ENCODE measurements around the gene SIDT1.

The SIDT1 gene

GRCh38 chr3:113660896-113661295 lies 128.5 kb downstream of the SIDT1 start:
- Histone ChIP-seq H3K4me3 (ENCODE audit: insufficient read depth, low read depth, low read length, poor library complexity, severe bottlenecking) (no peak overlapping the region), H3K27me3 (replicated peaks; ENCODE audit: control insufficient read depth, insufficient read depth, low read length, poor library complexity, severe bottlenecking) (no peaks in the 10 kb centered on the region), H3K36me3 (ENCODE audit: control insufficient read depth, insufficient read depth, low read length) (peaks cover 41% of the 10 kb centered on the region), H3K9me3 (ENCODE audit: control insufficient read depth, low read length) (no peaks in the 10 kb centered on the region), H3K4me1 (ENCODE audit: control insufficient read depth, insufficient read depth, low read length, poor library complexity, severe bottlenecking) (no peaks in the 10 kb centered on the region), H3K27ac (ENCODE audit: insufficient read depth, low read length, poor library complexity, severe bottlenecking) (no peak overlapping the region)
- no peak for DNase-seq

- Histone ChIP-seq H3K4me3 (ENCODE audit: insufficient read depth, low read depth, low read length, poor library complexity, severe bottlenecking) (no peak overlapping the region), H3K4me1 (ENCODE audit: control insufficient read depth, insufficient read depth, low read length, poor library complexity, severe bottlenecking) (no peaks in the 10 kb centered on the region), H3K36me3 (ENCODE audit: control insufficient read depth, insufficient read depth, low read length) (peaks cover 40% of the 10 kb centered on the region), H3K9me3 (ENCODE audit: control insufficient read depth, low read length) (no peaks in the 10 kb centered on the region), H3K27ac (ENCODE audit: insufficient read depth, low read length, poor library complexity, severe bottlenecking) (no peak overlapping the region), H3K27me3 (replicated peaks; ENCODE audit: control insufficient read depth, insufficient read depth, low read length, poor library complexity, severe bottlenecking) (no peaks in the 10 kb centered on the region)
- DNase-seq = no peak
Observed at GRCh38 chr3:113662824-113663223, 130.5 kb downstream of the SIDT1 start.

GRCh38 chr3:113663324-113663750 lies 131.0 kb downstream of the SIDT1 start:
- no peaks in the 10 kb centered on the region for H3K27me3 ChIP-seq (replicated peaks; ENCODE audit: control insufficient read depth, insufficient read depth, low read length, poor library complexity, severe bottlenecking)
- H3K27ac ChIP-seq (ENCODE audit: insufficient read depth, low read length, poor library complexity, severe bottlenecking) = no peak overlapping the region
- peaks cover 34% of the 10 kb centered on the region for H3K36me3 ChIP-seq (ENCODE audit: control insufficient read depth, insufficient read depth, low read length)
- no peaks in the 10 kb centered on the region for H3K4me1 ChIP-seq (ENCODE audit: control insufficient read depth, insufficient read depth, low read length, poor library complexity, severe bottlenecking)
- no peak overlapping the region for H3K4me3 ChIP-seq (ENCODE audit: insufficient read depth, low read depth, low read length, poor library complexity, severe bottlenecking)
- no peak for DNase-seq
- no peaks in the 10 kb centered on the region for H3K9me3 ChIP-seq (ENCODE audit: control insufficient read depth, low read length)

DNA sequence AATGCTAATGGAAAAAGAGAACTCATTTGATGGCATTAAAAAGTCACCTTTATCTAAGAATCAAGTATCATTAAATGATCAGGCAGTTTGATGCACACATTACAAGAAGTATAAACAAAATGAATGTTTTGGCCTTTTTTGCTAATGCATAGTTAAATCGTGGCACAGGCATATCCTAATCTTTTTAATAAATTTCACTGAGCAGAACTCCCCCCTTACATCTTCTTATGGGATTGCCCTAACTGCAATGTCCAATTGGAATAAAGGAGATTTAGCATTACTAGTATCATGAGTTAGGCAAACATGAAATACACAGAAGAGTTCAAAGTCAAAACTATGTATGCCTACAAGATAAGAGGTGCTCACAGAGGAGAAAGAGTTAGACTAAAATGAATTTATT lies 131.4 kb downstream of the SIDT1 start:
- H3K27ac ChIP-seq (ENCODE audit: insufficient read depth, low read length, poor library complexity, severe bottlenecking) = no peak overlapping the region
- H3K27me3 ChIP-seq (replicated peaks; ENCODE audit: control insufficient read depth, insufficient read depth, low read length, poor library complexity, severe bottlenecking) = no peaks in the 10 kb centered on the region
- H3K9me3 ChIP-seq (ENCODE audit: control insufficient read depth, low read length) = no peaks in the 10 kb centered on the region
- peaks cover 30% of the 10 kb centered on the region for H3K36me3 ChIP-seq (ENCODE audit: control insufficient read depth, insufficient read depth, low read length)
- no peak overlapping the region for H3K4me3 ChIP-seq (ENCODE audit: insufficient read depth, low read depth, low read length, poor library complexity, severe bottlenecking)
- H3K4me1 ChIP-seq (ENCODE audit: control insufficient read depth, insufficient read depth, low read length, poor library complexity, severe bottlenecking) = no peaks in the 10 kb centered on the region
- DNase-seq = no peak

GRCh38 chr3:113664523-113665094 lies 132.3 kb downstream of the SIDT1 start:
- DNase-seq = no peak
- H3K27me3 ChIP-seq (replicated peaks; ENCODE audit: control insufficient read depth, insufficient read depth, low read length, poor library complexity, severe bottlenecking) = no peaks in the 10 kb centered on the region
- no peak overlapping the region for H3K4me3 ChIP-seq (ENCODE audit: insufficient read depth, low read depth, low read length, poor library complexity, severe bottlenecking)
- no peaks in the 10 kb centered on the region for H3K9me3 ChIP-seq (ENCODE audit: control insufficient read depth, low read length)
- H3K27ac ChIP-seq (ENCODE audit: insufficient read depth, low read length, poor library complexity, severe bottlenecking) = no peak overlapping the region
- H3K36me3 ChIP-seq (ENCODE audit: control insufficient read depth, insufficient read depth, low read length) = peaks cover 22% of the 10 kb centered on the region
- no peaks in the 10 kb centered on the region for H3K4me1 ChIP-seq (ENCODE audit: control insufficient read depth, insufficient read depth, low read length, poor library complexity, severe bottlenecking)

- Histone ChIP-seq H3K4me1 (ENCODE audit: control insufficient read depth, insufficient read depth, low read length, poor library complexity, severe bottlenecking) (no peaks in the 10 kb centered on the region), H3K4me3 (ENCODE audit: insufficient read depth, low read depth, low read length, poor library complexity, severe bottlenecking) (no peak overlapping the region)
- no peak for DNase-seq
Observed at GRCh38 chr3:113668015-113668414, 135.7 kb downstream of the SIDT1 start.

DNA sequence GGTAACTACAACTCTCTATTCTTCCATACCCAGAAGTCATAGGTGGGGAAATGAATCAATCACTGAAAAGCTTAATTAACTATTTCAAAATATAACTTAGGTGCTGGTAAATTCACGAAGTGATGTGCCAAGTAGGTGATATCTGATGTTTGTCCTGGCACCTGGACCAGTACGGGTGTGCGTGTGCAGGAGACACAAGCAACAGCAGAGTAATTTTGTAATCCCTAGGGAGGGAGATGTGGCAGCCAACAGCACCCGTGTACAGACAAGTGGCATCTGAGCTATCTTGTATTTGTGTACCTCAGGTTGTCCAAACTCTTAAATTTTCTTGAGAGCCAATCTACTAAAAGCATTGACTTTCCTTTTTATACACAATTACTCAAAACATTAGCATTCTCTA lies 141.2 kb downstream of the SIDT1 start:
- H3K36me3 ChIP-seq (ENCODE audit: control insufficient read depth, insufficient read depth, low read length) = peaks cover 32% of the 10 kb centered on the region
- H3K4me1 ChIP-seq (ENCODE audit: control insufficient read depth, insufficient read depth, low read length, poor library complexity, severe bottlenecking) = no peaks in the 10 kb centered on the region

More at GRCh38 chr3:113668015-113668414, 135.7 kb downstream of the SIDT1 start:
- H3K9me3 ChIP-seq (ENCODE audit: control insufficient read depth, low read length) = no peaks in the 10 kb centered on the region
- no peak overlapping the region for H3K27ac ChIP-seq (ENCODE audit: insufficient read depth, low read length, poor library complexity, severe bottlenecking)
- peaks cover 9% of the 10 kb centered on the region for H3K36me3 ChIP-seq (ENCODE audit: control insufficient read depth, insufficient read depth, low read length)
- H3K27me3 ChIP-seq (replicated peaks; ENCODE audit: control insufficient read depth, insufficient read depth, low read length, poor library complexity, severe bottlenecking) = no peaks in the 10 kb centered on the region

GRCh38 chr3:113676261-113676660 lies 143.9 kb downstream of the SIDT1 start:
- Histone ChIP-seq H3K27ac (ENCODE audit: insufficient read depth, low read length, poor library complexity, severe bottlenecking) (no peak overlapping the region), H3K9me3 (ENCODE audit: control insufficient read depth, low read length) (no peaks in the 10 kb centered on the region), H3K4me3 (ENCODE audit: insufficient read depth, low read depth, low read length, poor library complexity, severe bottlenecking) (no peak overlapping the region), H3K27me3 (replicated peaks; ENCODE audit: control insufficient read depth, insufficient read depth, low read length, poor library complexity, severe bottlenecking) (no peaks in the 10 kb centered on the region), H3K36me3 (ENCODE audit: control insufficient read depth, insufficient read depth, low read length) (peaks cover 29% of the 10 kb centered on the region), H3K4me1 (ENCODE audit: control insufficient read depth, insufficient read depth, low read length, poor library complexity, severe bottlenecking) (no peaks in the 10 kb centered on the region)
- no peak for DNase-seq

More for the DNA sequence above, 141.2 kb downstream of the SIDT1 start:
- no peak overlapping the region for H3K4me3 ChIP-seq (ENCODE audit: insufficient read depth, low read depth, low read length, poor library complexity, severe bottlenecking)
- no peak overlapping the region for H3K27ac ChIP-seq (ENCODE audit: insufficient read depth, low read length, poor library complexity, severe bottlenecking)
- H3K9me3 ChIP-seq (ENCODE audit: control insufficient read depth, low read length) = no peaks in the 10 kb centered on the region
- DNase-seq = no peak
- H3K27me3 ChIP-seq (replicated peaks; ENCODE audit: control insufficient read depth, insufficient read depth, low read length, poor library complexity, severe bottlenecking) = no peaks in the 10 kb centered on the region

DNA sequence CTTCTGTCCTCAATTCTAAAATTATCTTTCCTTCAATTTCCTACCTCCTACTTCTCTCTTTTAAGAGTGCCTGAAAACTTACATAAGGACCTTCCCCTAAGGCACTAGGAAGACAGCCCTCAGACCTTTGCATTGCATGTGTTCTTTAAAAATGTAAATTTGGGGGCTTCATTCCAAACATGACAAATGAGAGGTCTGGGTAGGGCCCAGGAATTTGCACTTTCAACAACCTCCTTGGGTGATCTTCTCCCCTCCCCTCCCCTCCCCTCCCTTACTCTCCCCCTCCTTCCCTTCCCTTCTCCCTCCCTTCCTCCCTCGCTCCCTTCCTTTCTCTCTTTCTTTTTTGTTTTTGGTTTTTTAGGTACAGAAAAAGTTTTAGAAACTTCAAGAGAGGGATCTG lies 145.4 kb downstream of the SIDT1 start:
- Histone ChIP-seq H3K4me3 (ENCODE audit: insufficient read depth, low read depth, low read length, poor library complexity, severe bottlenecking) (no peak overlapping the region), H3K27me3 (replicated peaks; ENCODE audit: control insufficient read depth, insufficient read depth, low read length, poor library complexity, severe bottlenecking) (no peaks in the 10 kb centered on the region), H3K4me1 (ENCODE audit: control insufficient read depth, insufficient read depth, low read length, poor library complexity, severe bottlenecking) (no peaks in the 10 kb centered on the region), H3K27ac (ENCODE audit: insufficient read depth, low read length, poor library complexity, severe bottlenecking) (no peak overlapping the region), H3K36me3 (ENCODE audit: control insufficient read depth, insufficient read depth, low read length) (peaks cover 29% of the 10 kb centered on the region), H3K9me3 (ENCODE audit: control insufficient read depth, low read length) (no peaks in the 10 kb centered on the region)
- no peak for DNase-seq

DNA sequence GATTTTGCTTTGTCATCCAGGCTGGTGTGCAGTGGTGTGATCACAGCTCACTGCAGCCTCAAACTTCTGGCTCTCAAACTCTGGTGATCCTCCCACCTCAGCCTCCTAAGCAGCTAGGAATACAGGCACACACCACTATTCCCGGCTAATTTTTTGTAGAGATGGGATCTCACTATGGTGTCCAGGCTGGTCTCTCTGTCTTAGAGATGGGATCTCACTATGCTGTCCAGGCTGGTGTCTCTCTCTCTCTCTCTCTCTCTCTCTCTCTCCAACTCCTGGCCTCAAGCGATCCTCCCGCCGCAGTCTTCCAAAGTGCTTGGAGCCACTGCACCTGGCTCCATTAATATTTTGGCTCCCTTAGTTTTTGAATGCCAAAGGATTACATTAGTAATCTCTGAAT lies 146.4 kb downstream of the SIDT1 start:
- Histone ChIP-seq H3K27me3 (replicated peaks; ENCODE audit: control insufficient read depth, insufficient read depth, low read length, poor library complexity, severe bottlenecking) (no peaks in the 10 kb centered on the region), H3K36me3 (ENCODE audit: control insufficient read depth, insufficient read depth, low read length) (peaks cover 25% of the 10 kb centered on the region), H3K9me3 (ENCODE audit: control insufficient read depth, low read length) (no peaks in the 10 kb centered on the region), H3K27ac (ENCODE audit: insufficient read depth, low read length, poor library complexity, severe bottlenecking) (no peak overlapping the region), H3K4me1 (ENCODE audit: control insufficient read depth, insufficient read depth, low read length, poor library complexity, severe bottlenecking) (no peaks in the 10 kb centered on the region), H3K4me3 (ENCODE audit: insufficient read depth, low read depth, low read length, poor library complexity, severe bottlenecking) (no peak overlapping the region)
- DNase-seq = no peak

All from effector memory CD4-positive, alpha-beta T cell (primary cell).